ENCODE measurements around the gene OAS3.

DNA sequence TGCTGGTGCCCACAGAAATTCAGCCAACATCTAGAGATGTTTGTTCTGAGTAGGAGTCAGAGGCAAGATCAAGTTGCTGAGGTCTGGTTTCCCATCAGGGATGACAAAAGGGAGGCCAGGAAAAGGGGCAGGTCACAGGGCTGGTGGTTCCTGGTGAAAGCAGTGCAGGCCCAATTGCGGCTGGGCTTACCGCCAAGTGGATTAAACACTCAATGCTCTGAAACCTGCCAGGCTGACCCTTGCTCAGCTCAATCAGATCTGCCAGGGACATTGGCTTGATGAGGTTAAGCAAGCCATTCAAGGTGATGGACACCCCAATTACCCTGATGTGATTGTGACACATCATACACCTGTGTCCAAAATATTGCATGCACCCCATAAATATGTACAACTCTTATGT is 37.0 kb upstream of the OAS3 start:
- TF ChIP-seq, protein P1, sequence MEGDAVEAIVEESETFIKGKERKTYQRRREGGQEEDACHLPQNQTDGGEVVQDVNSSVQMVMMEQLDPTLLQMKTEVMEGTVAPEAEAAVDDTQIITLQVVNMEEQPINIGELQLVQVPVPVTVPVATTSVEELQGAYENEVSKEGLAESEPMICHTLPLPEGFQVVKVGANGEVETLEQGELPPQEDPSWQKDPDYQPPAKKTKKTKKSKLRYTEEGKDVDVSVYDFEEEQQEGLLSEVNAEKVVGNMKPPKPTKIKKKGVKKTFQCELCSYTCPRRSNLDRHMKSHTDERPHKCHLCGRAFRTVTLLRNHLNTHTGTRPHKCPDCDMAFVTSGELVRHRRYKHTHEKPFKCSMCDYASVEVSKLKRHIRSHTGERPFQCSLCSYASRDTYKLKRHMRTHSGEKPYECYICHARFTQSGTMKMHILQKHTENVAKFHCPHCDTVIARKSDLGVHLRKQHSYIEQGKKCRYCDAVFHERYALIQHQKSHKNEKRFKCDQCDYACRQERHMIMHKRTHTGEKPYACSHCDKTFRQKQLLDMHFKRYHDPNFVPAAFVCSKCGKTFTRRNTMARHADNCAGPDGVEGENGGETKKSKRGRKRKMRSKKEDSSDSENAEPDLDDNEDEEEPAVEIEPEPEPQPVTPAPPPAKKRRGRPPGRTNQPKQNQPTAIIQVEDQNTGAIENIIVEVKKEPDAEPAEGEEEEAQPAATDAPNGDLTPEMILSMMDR (tag by site-specific recombination; IDR thresholded peaks at IDR 0.05), result no peak
- TF ChIP-seq KLF16 (tag by site-specific recombination; IDR thresholded peaks at IDR 0.05) (no peak), ZBTB21 (tag by site-specific recombination; IDR thresholded peaks at IDR 0.05) (no peak), BCL11A (tag by site-specific recombination; IDR thresholded peaks at IDR 0.05; ENCODE audit: low read depth) (no peak), PRDM1 (tag by site-specific recombination; IDR thresholded peaks at IDR 0.05) (no peak), ZNF138 (tag by site-specific recombination; IDR thresholded peaks at IDR 0.05; ENCODE audit: borderline replicate concordance) (no peak), ZNF24 (tag by site-specific recombination; IDR thresholded peaks at IDR 0.05) (no peak), ZFP37 (tag by site-specific recombination; IDR thresholded peaks at IDR 0.05) (no peak), ZNF830 (tag by site-specific recombination; IDR thresholded peaks at IDR 0.05; ENCODE audit: low read depth) (no peak)
- TF ChIP-seq, protein P2, sequence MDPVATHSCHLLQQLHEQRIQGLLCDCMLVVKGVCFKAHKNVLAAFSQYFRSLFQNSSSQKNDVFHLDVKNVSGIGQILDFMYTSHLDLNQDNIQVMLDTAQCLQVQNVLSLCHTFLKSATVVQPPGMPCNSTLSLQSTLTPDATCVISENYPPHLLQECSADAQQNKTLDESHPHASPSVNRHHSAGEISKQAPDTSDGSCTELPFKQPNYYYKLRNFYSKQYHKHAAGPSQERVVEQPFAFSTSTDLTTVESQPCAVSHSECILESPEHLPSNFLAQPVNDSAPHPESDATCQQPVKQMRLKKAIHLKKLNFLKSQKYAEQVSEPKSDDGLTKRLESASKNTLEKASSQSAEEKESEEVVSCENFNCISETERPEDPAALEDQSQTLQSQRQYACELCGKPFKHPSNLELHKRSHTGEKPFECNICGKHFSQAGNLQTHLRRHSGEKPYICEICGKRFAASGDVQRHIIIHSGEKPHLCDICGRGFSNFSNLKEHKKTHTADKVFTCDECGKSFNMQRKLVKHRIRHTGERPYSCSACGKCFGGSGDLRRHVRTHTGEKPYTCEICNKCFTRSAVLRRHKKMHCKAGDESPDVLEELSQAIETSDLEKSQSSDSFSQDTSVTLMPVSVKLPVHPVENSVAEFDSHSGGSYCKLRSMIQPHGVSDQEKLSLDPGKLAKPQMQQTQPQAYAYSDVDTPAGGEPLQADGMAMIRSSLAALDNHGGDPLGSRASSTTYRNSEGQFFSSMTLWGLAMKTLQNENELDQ (tag by site-specific recombination; IDR thresholded peaks at IDR 0.05; ENCODE audit: low read depth), result no peak
